ENCODE measurements around the gene ZNF121.
"Not testable (repeated sequence)": the region's sequence is repeated elsewhere in the genome, so short reads cannot be mapped to it uniquely, and the experiment has no call there.

ZNF121 gene

GRCh38 chr19:9610484-9611113 is 26.3 kb upstream of the ZNF121 start:
- no peak for DNase-seq (ENCODE audit: low read depth)
- TF ChIP-seq CTCF (conservative IDR thresholded peaks at IDR 0.05; ENCODE audit: control insufficient read depth, insufficient read depth, low read depth, low read length) = no peak
- no peak overlapping the region for H3K4me3 ChIP-seq (ENCODE audit: control insufficient read depth, low read depth, low read length)

DNA sequence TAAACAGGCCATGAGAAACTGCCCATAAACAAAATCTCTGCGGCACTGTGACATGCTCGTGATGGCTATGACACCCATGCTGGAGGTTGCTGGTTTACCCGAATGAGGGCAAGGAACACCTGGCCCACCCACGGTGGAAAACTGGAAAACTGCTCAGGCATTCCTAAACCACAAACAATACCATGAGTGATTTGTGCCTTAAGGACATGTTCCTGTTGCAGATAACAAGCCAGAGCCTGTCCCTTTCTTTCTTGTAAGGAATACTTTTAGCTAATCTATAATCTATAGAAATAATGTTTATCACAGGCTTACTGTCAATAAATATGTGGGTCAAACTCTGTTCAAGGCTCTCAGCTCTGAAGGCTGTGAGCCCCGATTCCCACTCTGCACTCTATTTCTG is 24.6 kb upstream of the ZNF121 start:
- H3K4me3 ChIP-seq (ENCODE audit: control insufficient read depth, low read depth, low read length) = no peak overlapping the region
- TF ChIP-seq CTCF (conservative IDR thresholded peaks at IDR 0.05; ENCODE audit: control insufficient read depth, insufficient read depth, low read depth, low read length) = no peak
- DNase-seq (ENCODE audit: low read depth) = no peak

DNA sequence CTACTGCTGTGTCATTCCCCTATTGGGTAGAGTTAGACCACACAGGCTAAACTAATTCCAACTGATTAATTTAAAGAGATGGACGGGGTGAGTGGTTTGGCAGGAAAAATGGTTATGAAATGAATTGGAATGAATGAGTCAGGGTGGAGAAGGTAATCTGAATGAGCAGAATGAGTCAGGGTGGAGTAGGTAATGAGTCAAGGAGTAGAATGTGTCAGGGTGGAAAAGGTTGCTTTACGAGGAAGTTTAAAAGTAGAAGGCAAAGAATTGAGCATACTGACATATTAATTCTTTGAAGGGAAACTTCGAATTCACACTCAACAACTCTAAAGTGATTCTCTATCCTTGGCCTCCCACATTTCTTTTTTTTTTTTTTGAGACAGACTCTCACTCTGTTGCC is 12.7 kb upstream of the ZNF121 start:
- DNase-seq (ENCODE audit: low read depth) = peak; percentile 94
- no peak overlapping the region for H3K4me3 ChIP-seq (ENCODE audit: control insufficient read depth, low read depth, low read length)
- TF ChIP-seq CTCF (conservative IDR thresholded peaks at IDR 0.05; ENCODE audit: control insufficient read depth, insufficient read depth, low read depth, low read length) = no peak

DNA sequence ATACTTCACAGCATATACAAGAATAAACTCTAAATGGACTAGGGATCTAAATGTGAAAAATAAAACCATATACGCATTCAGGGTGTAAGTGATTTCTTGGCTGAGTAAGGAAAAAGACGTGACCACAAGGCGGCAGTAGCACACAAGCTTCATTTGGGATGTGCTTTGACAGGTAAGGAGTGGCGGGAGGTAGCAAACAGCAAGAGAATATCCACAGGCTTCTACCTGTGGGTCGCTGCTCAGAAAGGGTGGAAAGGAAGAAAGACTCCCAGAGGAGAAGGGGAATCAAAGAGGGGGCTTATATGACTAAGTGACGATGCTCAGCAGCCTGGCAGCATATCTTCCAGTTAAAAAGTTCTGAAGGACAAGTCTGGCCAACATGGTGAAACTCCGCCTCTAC is 2.5 kb upstream of the ZNF121 start:
- peak; percentile 82 for TF ChIP-seq CTCF (conservative IDR thresholded peaks at IDR 0.05; ENCODE audit: control insufficient read depth, insufficient read depth, low read depth, low read length)
- peak; percentile 74 for DNase-seq (ENCODE audit: low read depth)
- no peak overlapping the region for H3K4me3 ChIP-seq (ENCODE audit: control insufficient read depth, low read depth, low read length)

GRCh38 chr19:9582081-9582725 is 2.1 kb downstream of the ZNF121 start:
- H3K4me3 ChIP-seq (ENCODE audit: control insufficient read depth, low read depth, low read length); DNase-seq (ENCODE audit: low read depth): not testable (repeated sequence)

DNA sequence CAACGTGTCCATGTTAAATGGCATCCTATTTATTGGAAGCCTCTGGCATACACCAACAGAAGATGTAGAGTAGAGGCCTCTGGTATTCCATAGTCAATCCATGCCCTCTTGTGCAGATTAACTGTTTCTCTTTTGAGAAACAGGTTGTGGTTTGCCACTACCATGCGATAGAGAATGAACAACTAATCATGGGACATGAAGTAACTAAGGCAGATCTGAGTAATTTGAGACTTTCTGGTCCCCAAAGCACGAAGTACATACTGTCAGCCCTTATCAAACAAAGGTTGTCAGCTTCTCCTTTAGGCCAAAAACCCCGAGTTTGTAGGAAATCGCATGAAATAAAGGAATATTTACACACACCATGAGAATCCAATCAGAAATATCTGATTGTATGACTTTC is 3.6 kb downstream of the ZNF121 start:
- TF ChIP-seq CTCF (conservative IDR thresholded peaks at IDR 0.05; ENCODE audit: control insufficient read depth, insufficient read depth, low read depth, low read length) = no peak
- DNase-seq (ENCODE audit: low read depth) = no peak
- no peak overlapping the region for H3K4me3 ChIP-seq (ENCODE audit: control insufficient read depth, low read depth, low read length)

GRCh38 chr19:9570255-9570654 is 14.0 kb downstream of the ZNF121 start:
- H3K4me3 ChIP-seq (ENCODE audit: control insufficient read depth, low read depth, low read length) = no peak overlapping the region
- TF ChIP-seq CTCF (conservative IDR thresholded peaks at IDR 0.05; ENCODE audit: control insufficient read depth, insufficient read depth, low read depth, low read length) = no peak
- no peak for DNase-seq (ENCODE audit: low read depth)

Data from fibroblast of mammary gland (primary cell).